ENCODE data around the gene EQTN.

Gene EQTN

GRCh38 chr9:27297050-27297449 lies at the start of gene EQTN:
Gene EQTN, minus strand, starts transcription at chr9:27297150. Its CDS starts 95 bp downstream, at chr9:27297055.
- no peak for DNase-seq (ENCODE audit: low read depth)

- DNase-seq (ENCODE audit: low read depth) = no peak
Observed at GRCh38 chr9:27344776-27345175, 47.8 kb upstream of the EQTN start.

- DNase-seq (ENCODE audit: low read depth) = no peak
Observed at GRCh38 chr9:27341545-27342294, 44.8 kb upstream of the EQTN start.

- DNase-seq (ENCODE audit: low read depth) = no peak
Observed at GRCh38 chr9:27340961-27341511, 44.1 kb upstream of the EQTN start.

GRCh38 chr9:27340285-27340674 lies 43.3 kb upstream of the EQTN start:
- DNase-seq (ENCODE audit: low read depth) = no peak

- no peak for DNase-seq (ENCODE audit: low read depth)
Observed at GRCh38 chr9:27339661-27340284, 42.8 kb upstream of the EQTN start.

GRCh38 chr9:27338527-27338903 lies 41.6 kb upstream of the EQTN start:
- no peak for DNase-seq (ENCODE audit: low read depth)

- no peak for DNase-seq (ENCODE audit: low read depth)
Observed at GRCh38 chr9:27337833-27338526, 41.0 kb upstream of the EQTN start.

- DNase-seq (ENCODE audit: low read depth) = no peak
Observed at GRCh38 chr9:27337236-27337635, 40.3 kb upstream of the EQTN start.

- no peak for DNase-seq (ENCODE audit: low read depth)
Observed at GRCh38 chr9:27336829-27337228, 39.9 kb upstream of the EQTN start.

GRCh38 chr9:27336126-27336525 lies 39.2 kb upstream of the EQTN start:
- DNase-seq (ENCODE audit: low read depth) = no peak

- no peak for DNase-seq (ENCODE audit: low read depth)
Observed at GRCh38 chr9:27335075-27335474, 38.1 kb upstream of the EQTN start.

- peak; percentile 1 for DNase-seq (ENCODE audit: low read depth)
Observed at GRCh38 chr9:27333241-27334052, 36.5 kb upstream of the EQTN start.

GRCh38 chr9:27331393-27331792 lies 34.4 kb upstream of the EQTN start:
- DNase-seq (ENCODE audit: low read depth) = no peak

- no peak for DNase-seq (ENCODE audit: low read depth)
Observed at GRCh38 chr9:27329291-27329690, 32.3 kb upstream of the EQTN start.

GRCh38 chr9:27328483-27328882 lies 31.5 kb upstream of the EQTN start:
- DNase-seq (ENCODE audit: low read depth) = no peak

- no peak for DNase-seq (ENCODE audit: low read depth)
Observed at GRCh38 chr9:27311184-27311583, 14.2 kb upstream of the EQTN start.

- no peak for DNase-seq (ENCODE audit: low read depth)
Observed at GRCh38 chr9:27310582-27310981, 13.6 kb upstream of the EQTN start.

GRCh38 chr9:27308691-27309390 lies 11.9 kb upstream of the EQTN start:
- no peak for DNase-seq (ENCODE audit: low read depth)

GRCh38 chr9:27304521-27304920 lies 7.6 kb upstream of the EQTN start:
- no peak for DNase-seq (ENCODE audit: low read depth)

- no peak for DNase-seq (ENCODE audit: low read depth)
Observed at GRCh38 chr9:27303219-27303618, 6.3 kb upstream of the EQTN start.
